Spleen (tissue), 11 donors: ENCODE measurements around the gene SIVA1. TPM values are rescaled to one million over a fixed set of nuclear protein-coding genes. Genes with fewer than 3 reads are reported as not detected.
"Not testable (repeated sequence)": the region's sequence is repeated elsewhere in the genome, so short reads cannot be mapped to it uniquely, and the experiment has no call there.

Experiments used
- DNase-seq: peaks from one replicate; pipeline ENCODE4 v3.0.0-alpha.2; 2020
- H3K27ac ChIP-seq, 8 donors: fragments of 200-600 bp; sonication (generic) in 7 of 8; 1 replicate in 4 of 8; 2 replicates in 4 of 8; pipeline versions ENCODE4 v1.5.0 to v1.8.0; 2016 to 2021; ENCODE audit warnings: inconsistent platforms in 4 of 8, mild to moderate bottlenecking in 4 of 8, moderate library complexity in 1 of 8
- H3K27me3 ChIP-seq, 7 donors: fragments of 200-600 bp; sonication (generic) in 6 of 7; replicated peaks in 1 of 7; 1 replicate in 4 of 7; 2 replicates in 3 of 7; pipeline versions ENCODE4 v1.5.0 to v1.8.0; 2016 to 2021; ENCODE audit warnings: inconsistent platforms in 3 of 7, mild to moderate bottlenecking in 1 of 7
- H3K36me3 ChIP-seq, 6 donors: fragments of 200-600 bp; sonication (generic) in 5 of 6; 1 replicate in 4 of 6; 2 replicates in 2 of 6; pipeline versions ENCODE4 v1.5.0 to v1.8.0; 2016 to 2021; ENCODE audit warnings: inconsistent platforms in 2 of 6
- H3K4me1 ChIP-seq, 6 donors: fragments of 200-600 bp; sonication (generic) in 5 of 6; 1 replicate in 3 of 6; 2 replicates in 3 of 6; pipeline versions ENCODE4 v1.5.0 to v1.8.0; 2016 to 2021; ENCODE audit warnings: inconsistent platforms in 3 of 6
- H3K4me3 ChIP-seq, 8 donors: fragments of 200-600 bp; sonication (generic) in 7 of 8; 1 replicate in 4 of 8; 2 replicates in 4 of 8; pipeline versions ENCODE4 v1.5.0 to v1.8.0; 2016 to 2021; ENCODE audit warnings: inconsistent platforms in 4 of 8, mild to moderate bottlenecking in 4 of 8, moderate library complexity in 2 of 8
- H3K9me3 ChIP-seq, 8 donors: fragments of 200-600 bp; sonication (generic) in 7 of 8; 1 replicate in 4 of 8; 2 replicates in 4 of 8; pipeline versions ENCODE4 v1.5.0 to v1.8.0; 2016 to 2021; ENCODE audit warnings: inconsistent platforms in 4 of 8
- POLR2A ChIP-seq, 3 donors: fragments of 450-650 bp; IDR thresholded peaks; one replicate each; pipeline ENCODE4 v1.5.1; 2017; ENCODE audit warnings: antibody characterized with exemption in 3 of 3, mild to moderate bottlenecking in 1 of 3
- POLR2AphosphoS5 ChIP-seq, 3 donors: sonication (generic); formaldehyde crosslinking; IDR thresholded peaks; one replicate each; pipeline ENCODE4 v1.5.1; 2017; ENCODE audit warnings: antibody characterized with exemption in 3 of 3
- WGBS, 5 donors: extraction: QIAGEN DNeasy Blood & Tissue Kit in 3 of 5; methylation state at CpG; one replicate each; pipeline versions ENCODE4 v1.1.5 to v1.1.7; 2013 to 2018; 5-methylcytosine and 5-hydroxymethylcytosine counted together
- intact Hi-C: fragments of 100-400 bp; cut with DNase I; formaldehyde crosslinking; loops from one replicate; pipeline ENCODE4 v1.15.0; 2023; ENCODE audit warnings: low total_unique reads
- polyA plus RNA-seq, 3 donors: library from polyadenylated mRNA; stranded (reverse); fragments of 200-250 nt; gene quantifications; one replicate each; pipeline ENCODE4 v1.2.1, GENCODE V29; 2013
- total RNA-seq, 7 donors: library from RNA; depleted of rRNA in 3 of 7; stranded (reverse); fragments of >200 nt in 3 of 7; fragmentation: NEBNext Ultra II Directional in 4 of 7; extraction: Animal tissue kit (Norgen Biotek cat#: 25700) in 4 of 7; gene quantifications; one replicate each; pipeline versions ENCODE4 v1.1.0 to v1.2.1, GENCODE V29; 2016 to 2021
- TF ChIP-seq, protein P1 (sequence below), 11 experiments: fragments of 200-600 bp in 7 of 11; fragments of 450-650 bp in 4 of 11; sonication (generic) in 4 of 11; IDR thresholded peaks in 8 of 11; conservative IDR thresholded peaks in 3 of 11; 1 replicate in 7 of 11; 2 replicates in 4 of 11; pipeline versions ENCODE4 v1.4.0 to v1.8.0; 2016 to 2021; ENCODE audit warnings: antibody characterized with exemption in 11 of 11, inconsistent platforms in 4 of 11, mild to moderate bottlenecking in 1 of 11
- donor health status: healthy with polysubstance abuse.
- donor health status: DM: no; HTN: no; CAD: no; lungs with moderate emphysema.
- donor health status: DM: no; HTN: no; CAD: no.
- donor health status: Bipolar disorder and iron deficiency.
- donor health status: healthy.
- donor health status: DM: no; HTN: no; CAD: no.
- donor health status: DM: yes; HTN: yes; CAD: no.

Gene SIVA1
- total and polyA plus RNA-seq, 10 donors: 56.7 to 226 (median 141) TPM

DNA sequence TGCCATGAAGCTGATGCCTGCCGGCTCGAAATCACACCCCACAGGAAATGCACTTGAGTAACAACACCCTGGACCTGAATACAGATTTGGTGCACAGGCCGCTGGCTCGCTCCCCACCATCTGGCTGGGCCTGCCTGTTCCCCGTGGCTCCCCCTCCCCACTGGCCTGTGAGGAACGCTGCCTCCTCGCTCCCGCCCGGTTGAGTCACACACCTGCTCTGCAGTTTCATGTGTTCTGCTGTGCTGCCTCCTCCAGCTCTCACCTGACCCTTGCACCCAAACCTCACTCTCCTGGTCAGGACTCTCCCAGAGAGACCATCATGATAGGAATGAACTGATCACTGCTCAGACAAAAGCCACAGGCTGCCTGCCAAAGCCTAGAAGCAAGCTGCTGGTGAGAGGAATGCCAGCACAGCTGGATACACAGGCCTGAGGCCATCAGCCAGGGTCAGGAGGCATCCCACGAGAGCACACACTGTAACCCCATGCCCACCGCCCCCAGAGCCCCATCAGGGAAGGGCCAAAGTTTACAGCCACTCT is 3.8 kb upstream of the SIVA1 start:
- H3K9me3 ChIP-seq: no peaks in the 10 kb centered on the region
- peaks cover 8 to 37% (median 18%) of the 10 kb centered on the region in 6 donors for H3K4me1 ChIP-seq
- TF ChIP-seq, protein P1, sequence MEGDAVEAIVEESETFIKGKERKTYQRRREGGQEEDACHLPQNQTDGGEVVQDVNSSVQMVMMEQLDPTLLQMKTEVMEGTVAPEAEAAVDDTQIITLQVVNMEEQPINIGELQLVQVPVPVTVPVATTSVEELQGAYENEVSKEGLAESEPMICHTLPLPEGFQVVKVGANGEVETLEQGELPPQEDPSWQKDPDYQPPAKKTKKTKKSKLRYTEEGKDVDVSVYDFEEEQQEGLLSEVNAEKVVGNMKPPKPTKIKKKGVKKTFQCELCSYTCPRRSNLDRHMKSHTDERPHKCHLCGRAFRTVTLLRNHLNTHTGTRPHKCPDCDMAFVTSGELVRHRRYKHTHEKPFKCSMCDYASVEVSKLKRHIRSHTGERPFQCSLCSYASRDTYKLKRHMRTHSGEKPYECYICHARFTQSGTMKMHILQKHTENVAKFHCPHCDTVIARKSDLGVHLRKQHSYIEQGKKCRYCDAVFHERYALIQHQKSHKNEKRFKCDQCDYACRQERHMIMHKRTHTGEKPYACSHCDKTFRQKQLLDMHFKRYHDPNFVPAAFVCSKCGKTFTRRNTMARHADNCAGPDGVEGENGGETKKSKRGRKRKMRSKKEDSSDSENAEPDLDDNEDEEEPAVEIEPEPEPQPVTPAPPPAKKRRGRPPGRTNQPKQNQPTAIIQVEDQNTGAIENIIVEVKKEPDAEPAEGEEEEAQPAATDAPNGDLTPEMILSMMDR (IDR thresholded peaks at IDR 0.05 in 8 of 11, conservative IDR thresholded peaks at IDR 0.05 in 3 of 11): no peak
- TF ChIP-seq POLR2A (IDR thresholded peaks at IDR 0.05) (no peak), POLR2AphosphoS5 (IDR thresholded peaks at IDR 0.05) (no peak)
- DNase-seq: peak; percentile 73
- no peak overlapping the region for H3K27ac ChIP-seq
- H3K36me3 ChIP-seq: no peaks in the 10 kb centered on the region
- H3K27me3 ChIP-seq: no peaks in the 10 kb centered on the region
- intact Hi-C loops: no loop called here
- H3K4me3 ChIP-seq: no peak overlapping the region
- WGBS, 5 donors: 32 to 77% (median 65%) methylated on average over 8 to 11 of the region's 11 CpGs

GRCh38 chr14:104750056-104750752 is 2.7 kb upstream of the SIVA1 start:
- Histone ChIP-seq H3K36me3 (peaks cover 0 to 3% (median under 1%) of the 10 kb centered on the region in 6 donors), H3K27ac (no peak overlapping the region), H3K4me3 (no peak overlapping the region), H3K4me1 (peaks cover 18 to 48% (median 28%) of the 10 kb centered on the region in 6 donors), H3K27me3 (no peaks in the 10 kb centered on the region), H3K9me3 (no peaks in the 10 kb centered on the region)
- TF ChIP-seq POLR2A (IDR thresholded peaks at IDR 0.05): no peak
- no peak for TF ChIP-seq POLR2AphosphoS5 (IDR thresholded peaks at IDR 0.05)
- TF ChIP-seq, protein P1 (IDR thresholded peaks at IDR 0.05 in 8 of 11, conservative IDR thresholded peaks at IDR 0.05 in 3 of 11): no peak
- DNase-seq: peak; percentile 61
- whole genome bisulfite sequencing, 5 donors: 85 to 94% (median 89%) methylated on average over 11 to 12 of the region's 12 CpGs
- intact Hi-C loops: no loop called here

- H3K27ac ChIP-seq: not testable (repeated sequence)
Observed at GRCh38 chr14:104750753-104751057, 2.2 kb upstream of the SIVA1 start.

DNA sequence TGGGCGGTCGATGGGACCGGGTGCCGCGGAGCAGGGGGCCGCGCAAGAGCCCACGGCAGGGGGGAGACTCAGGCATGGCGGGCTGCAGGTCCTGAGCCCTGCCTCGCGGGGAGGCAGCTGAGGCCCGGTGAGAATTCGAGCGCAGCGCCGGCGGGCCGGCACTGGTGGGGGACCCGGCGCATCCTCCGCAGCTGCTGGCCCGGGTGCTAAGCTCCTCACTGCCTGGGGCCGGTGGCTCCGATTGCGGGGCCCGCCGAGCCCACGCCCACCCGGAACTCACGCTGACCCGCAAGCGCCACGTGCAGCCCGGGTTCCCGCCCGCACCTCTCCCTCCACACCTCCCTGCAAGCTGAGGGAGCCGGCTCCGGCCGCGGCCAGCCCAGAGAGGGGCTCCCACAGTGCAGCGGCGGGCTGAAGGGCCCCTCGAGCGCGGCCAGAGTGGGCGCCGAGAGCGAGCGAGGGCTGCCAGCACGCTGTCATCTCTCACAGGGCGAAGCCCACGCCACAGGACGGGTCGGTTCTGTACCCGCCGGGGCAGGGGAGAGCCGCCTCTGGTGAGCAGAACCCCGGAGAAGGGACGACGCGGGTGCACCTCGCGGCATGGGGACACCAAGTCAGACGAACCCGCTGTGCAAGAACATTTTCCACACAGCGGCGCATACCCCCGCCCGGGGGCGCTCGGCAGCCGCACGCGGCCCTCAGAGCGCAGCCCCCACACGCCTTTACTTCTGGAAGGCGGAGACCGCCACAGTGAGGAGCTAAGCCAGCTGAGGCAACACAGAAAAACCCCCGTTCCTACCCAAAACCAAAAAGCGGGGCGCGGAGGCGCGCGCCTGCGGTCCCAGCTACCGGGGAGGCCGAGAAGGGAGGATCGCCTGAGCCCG is 1.2 kb upstream of the SIVA1 start:
- DNase-seq: peak; percentile 93

More at GRCh38 chr14:104750753-104751057, 2.2 kb upstream of the SIVA1 start:
- H3K4me3 ChIP-seq, H3K9me3 ChIP-seq, intact Hi-C loops, H3K36me3 ChIP-seq, H3K27me3 ChIP-seq: not testable (repeated sequence)
- 82 to 98% (median 94%) methylated on average over 5 of the region's 5 CpGs for WGBS, 5 donors
- DNase-seq: peak; percentile 57
- peaks cover 18 to 53% (median 33%) of the 10 kb centered on the region in 6 donors for H3K4me1 ChIP-seq

More for the DNA sequence above, 1.2 kb upstream of the SIVA1 start:
- Histone ChIP-seq H3K27ac (peak overlapping the region; percentile 74 to 93 (median 86)), H3K4me3 (peak overlapping the region; percentile 33 to 100 (median 91)), H3K27me3 (no peaks in the 10 kb centered on the region), H3K36me3 (peaks cover 0 to 18% (median 15%) of the 10 kb centered on the region in 6 donors), H3K9me3 (no peaks in the 10 kb centered on the region), H3K4me1 (peaks cover 18 to 63% (median 39%) of the 10 kb centered on the region in 6 donors)
- WGBS, 5 donors: 72 to 84% (median 80%) methylated on average over 68 to 90 of the region's 90 CpGs
- no peak for TF ChIP-seq POLR2AphosphoS5 (IDR thresholded peaks at IDR 0.05)
- no peak for TF ChIP-seq POLR2A (IDR thresholded peaks at IDR 0.05)
- TF ChIP-seq, protein P1 (IDR thresholded peaks at IDR 0.05 in 8 of 11, conservative IDR thresholded peaks at IDR 0.05 in 3 of 11): no peak
- intact Hi-C loops: no loop called here
